Transverse colon (tissue), 4 donors: ENCODE data around the gene PRKAG3.

Source experiments
- EP300 ChIP-seq: sonication (generic); formaldehyde crosslinking; IDR thresholded peaks from one replicate; pipeline ENCODE4 v1.6.1; 2017; ENCODE audit warnings: antibody characterized with exemption, low read depth
- POLR2A ChIP-seq: fragments of 450-650 bp; IDR thresholded peaks from one replicate; pipeline ENCODE4 v1.6.1; 2016; ENCODE audit warnings: antibody characterized with exemption, mild to moderate bottlenecking, moderate library complexity
- POLR2AphosphoS5 ChIP-seq, 3 donors: sonication (generic); formaldehyde crosslinking; IDR thresholded peaks; one replicate each; pipeline ENCODE4 v1.6.1; 2016; ENCODE audit warnings: antibody characterized with exemption in 3 of 3
- TF ChIP-seq, protein P1 (sequence below), 5 experiments: fragments of 200-600 bp in 3 of 5; fragments of 450-650 bp in 2 of 5; sonication (generic) in 3 of 5; IDR thresholded peaks; 1 replicate in 2 of 5; 2 replicates in 3 of 5; pipeline ENCODE4 v1.5.1; 2016 to 2017; ENCODE audit warnings: antibody characterized with exemption in 5 of 5, inconsistent platforms in 3 of 5, mild to moderate bottlenecking in 2 of 5, moderate library complexity in 1 of 5

DNA sequence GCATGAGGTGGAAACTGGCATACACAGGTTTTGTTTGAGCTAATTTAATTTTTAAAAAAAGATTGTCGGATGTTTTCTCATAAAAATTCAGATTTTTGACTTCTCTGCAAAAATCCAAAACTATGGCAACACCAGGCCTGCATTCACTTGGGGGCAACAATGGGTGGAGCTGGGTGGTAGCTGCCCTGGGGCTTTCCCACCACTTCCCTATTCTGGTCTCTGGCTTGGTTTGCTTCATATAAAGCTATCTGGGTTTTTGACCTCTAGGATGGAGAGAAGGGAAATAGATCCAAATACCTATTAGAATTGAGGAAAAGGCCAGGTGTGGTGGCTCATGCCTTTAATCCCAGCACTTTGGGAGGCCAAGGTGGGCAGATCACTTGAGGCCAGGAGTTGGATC, 55.1 kb downstream of the PRKAG3 start:
- TF ChIP-seq, protein P1, sequence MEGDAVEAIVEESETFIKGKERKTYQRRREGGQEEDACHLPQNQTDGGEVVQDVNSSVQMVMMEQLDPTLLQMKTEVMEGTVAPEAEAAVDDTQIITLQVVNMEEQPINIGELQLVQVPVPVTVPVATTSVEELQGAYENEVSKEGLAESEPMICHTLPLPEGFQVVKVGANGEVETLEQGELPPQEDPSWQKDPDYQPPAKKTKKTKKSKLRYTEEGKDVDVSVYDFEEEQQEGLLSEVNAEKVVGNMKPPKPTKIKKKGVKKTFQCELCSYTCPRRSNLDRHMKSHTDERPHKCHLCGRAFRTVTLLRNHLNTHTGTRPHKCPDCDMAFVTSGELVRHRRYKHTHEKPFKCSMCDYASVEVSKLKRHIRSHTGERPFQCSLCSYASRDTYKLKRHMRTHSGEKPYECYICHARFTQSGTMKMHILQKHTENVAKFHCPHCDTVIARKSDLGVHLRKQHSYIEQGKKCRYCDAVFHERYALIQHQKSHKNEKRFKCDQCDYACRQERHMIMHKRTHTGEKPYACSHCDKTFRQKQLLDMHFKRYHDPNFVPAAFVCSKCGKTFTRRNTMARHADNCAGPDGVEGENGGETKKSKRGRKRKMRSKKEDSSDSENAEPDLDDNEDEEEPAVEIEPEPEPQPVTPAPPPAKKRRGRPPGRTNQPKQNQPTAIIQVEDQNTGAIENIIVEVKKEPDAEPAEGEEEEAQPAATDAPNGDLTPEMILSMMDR (IDR thresholded peaks at IDR 0.05) = no peak
- TF ChIP-seq EP300 = no peak
- TF ChIP-seq POLR2AphosphoS5 (IDR thresholded peaks at IDR 0.05) = no peak
- no peak for TF ChIP-seq POLR2A
